Spleen (tissue), 7 donors: ENCODE data around the gene CDCA3.

Experiments
- CTCF ChIP-seq, 11 experiments: fragments of 200-600 bp in 7 of 11; fragments of 450-650 bp in 4 of 11; sonication (generic) in 4 of 11; IDR thresholded peaks in 8 of 11; conservative IDR thresholded peaks in 3 of 11; 1 replicate in 7 of 11; 2 replicates in 4 of 11; pipeline versions ENCODE4 v1.4.0 to v1.8.0; 2016 to 2021; ENCODE audit warnings: antibody characterized with exemption in 11 of 11, inconsistent platforms in 4 of 11, mild to moderate bottlenecking in 1 of 11
- POLR2A ChIP-seq, 3 donors: fragments of 450-650 bp; IDR thresholded peaks; one replicate each; pipeline ENCODE4 v1.5.1; 2017; ENCODE audit warnings: antibody characterized with exemption in 3 of 3, mild to moderate bottlenecking in 1 of 3
- POLR2AphosphoS5 ChIP-seq, 3 donors: sonication (generic); formaldehyde crosslinking; IDR thresholded peaks; one replicate each; pipeline ENCODE4 v1.5.1; 2017; ENCODE audit warnings: antibody characterized with exemption in 3 of 3
- donor health status: DM: no; HTN: no; CAD: no; lungs with moderate emphysema.
- donor health status: DM: no; HTN: no; CAD: no.
- donor health status: DM: no; HTN: no; CAD: no.

- no peak for TF ChIP-seq CTCF (IDR thresholded peaks at IDR 0.05 in 8 of 11, conservative IDR thresholded peaks at IDR 0.05 in 3 of 11)
- TF ChIP-seq POLR2A (IDR thresholded peaks at IDR 0.05), result no peak
- TF ChIP-seq POLR2AphosphoS5 (IDR thresholded peaks at IDR 0.05), result no peak
Observed at GRCh38 chr12:6845395-6845794, 5.7 kb downstream of the CDCA3 start.
